ENCODE data around the gene TFB1M. TPM values are rescaled to one million over a fixed set of nuclear protein-coding genes. Genes with fewer than 3 reads are reported as not detected.

TFB1M gene
- total and polyA plus RNA-seq, 9 of the 15 experiments (the other 6 are each of a cell fraction or from before 2014, with no cell fraction given) = 34.6 to 145 (median 40.4) TPM

- TF ChIP-seq IFI16 (CRISPR knock-in tag; IDR thresholded peaks at IDR 0.05) (no peak), ZNF165 (CRISPR knock-in tag; IDR thresholded peaks at IDR 0.05; ENCODE audit: borderline replicate concordance) (no peak), DDX20 (tag; IDR thresholded peaks at IDR 0.05; ENCODE audit: low read depth) (no peak), MAFF (IDR thresholded peaks at IDR 0.05; ENCODE audit: low read length) (no peak), ATF1 (CRISPR knock-in tag; IDR thresholded peaks at IDR 0.05) (no peak), ATF1 (tag; IDR thresholded peaks at IDR 0.05) (no peak), JUN (IDR thresholded peaks at IDR 0.05; ENCODE audit: borderline replicate concordance, low read depth, low read length) (no peak), JUN (CRISPR knock-in tag; IDR thresholded peaks at IDR 0.05; ENCODE audit: borderline replicate concordance) (no peak), E2F5 (CRISPR knock-in tag; IDR thresholded peaks at IDR 0.05) (no peak)
Measured at GRCh38 chr6:155347800-155348199, 33.5 kb upstream of the TFB1M start (continued).

- no peak overlapping the region for H3K27ac ChIP-seq (ENCODE audit: extremely low read depth, low read depth, low read length)
- no peak overlapping the region for H2AFZ ChIP-seq (ENCODE audit: low read depth, low read length)
- in situ Hi-C loops (cut with MboI) (no loop called here), intact Hi-C loops (cut with micrococcal nuclease) (no loop called here)
- H3K36me3 ChIP-seq (ENCODE audit: control insufficient read depth, insufficient read depth, low read length) = no peaks in the 10 kb centered on the region
- no peak overlapping the region for H3K4me2 ChIP-seq (ENCODE audit: insufficient read depth, low read length)
- POLR2A ChIA-PET = interaction anchor here (0.8 to 1.0 kb wide), 2 partner anchors 163 to 1840 kb away, joined by 3 read pairs; no protein-coding TSS in a partner anchor
- H3K4me1 ChIP-seq (replicated peaks in 1 of 2; ENCODE audit: control insufficient read depth in 2 of 2, insufficient read depth in 2 of 2, low read length in 2 of 2) = no peaks in the 10 kb centered on the region
- BruUV-seq (replicated peaks) = no TSS peak
- H3K9me1 ChIP-seq (ENCODE audit: control insufficient read depth, insufficient read depth, low read length) = no peaks in the 10 kb centered on the region
- DNase-seq (ENCODE audit: extremely low read depth in 1 of 4, low spot score in 3 of 4) (no peak), FAIRE-seq (no peak), ATAC-seq (no peak)
- CTCF ChIA-PET (ENCODE audit: low intra/inter-chr PET ratio) = no interaction called here
- TF ChIP-seq FOXP1 (CRISPR knock-in tag; IDR thresholded peaks at IDR 0.05) (no peak), NUFIP1 (IDR thresholded peaks at IDR 0.05; ENCODE audit: partially characterized antibody) (no peak), RNF219 (CRISPR knock-in tag; IDR thresholded peaks at IDR 0.05) (no peak), RFX5 (IDR thresholded peaks at IDR 0.05; ENCODE audit: low read depth, low read length) (no peak), KLF10 (CRISPR knock-in tag; IDR thresholded peaks at IDR 0.05) (no peak), MEF2A (IDR thresholded peaks at IDR 0.05; ENCODE audit: control insufficient read depth, low read depth, low read length) (no peak), FUS (optimal IDR thresholded peaks at IDR 0.05; ENCODE audit: low read depth, low read length) (no peak), PTRF (tag; IDR thresholded peaks at IDR 0.05) (no peak)
- H3K9ac ChIP-seq (ENCODE audit: insufficient read depth in 1 of 2, low read depth in 2 of 2, low read length in 2 of 2) = no peak overlapping the region
- H4K20me1 ChIP-seq (replicated peaks; ENCODE audit: control insufficient read depth, insufficient read depth, low read length) = no peaks in the 10 kb centered on the region
- H3K9me3 ChIP-seq (replicated peaks; ENCODE audit: control insufficient read depth, insufficient read depth, low read depth, low read length) = no peaks in the 10 kb centered on the region
- H3K79me2 ChIP-seq (ENCODE audit: control insufficient read depth, insufficient read depth, low read length) = no peaks in the 10 kb centered on the region
- H3K27me3 ChIP-seq (ENCODE audit: control insufficient read depth in 2 of 2, insufficient read depth in 2 of 2, low read length in 2 of 2) = no peaks in the 10 kb centered on the region
- no peak overlapping the region for H3K4me3 ChIP-seq
Measured at GRCh38 chr6:155346957-155347356, 32.7 kb upstream of the TFB1M start.
